H1 (cell line): ENCODE data around the gene OPN3. TPM values are rescaled to one million over a fixed set of nuclear protein-coding genes. Genes with fewer than 3 reads are reported as not detected.

Source experiments
- ASH2L ChIP-seq: fragments of 200-600, 300-600 bp; sonication (generic); IDR thresholded peaks from one replicate; pipeline ENCODE4 v1.7.1; 2017; ENCODE audit warnings: low read length
- BRCA1 ChIP-seq: IDR thresholded peaks from 2 replicates; pipeline ENCODE4 v1.6.1; 2012; ENCODE audit warnings: low read depth, low read length, improper control_type of control experiment
- CBX8 ChIP-seq: fragments of 300-800, 300-1000 bp; sonication (generic); IDR thresholded peaks from 2 replicates; pipeline ENCODE4 v1.7.1; 2016; ENCODE audit warnings: low read depth, low read length, borderline replicate concordance
- CHD2 ChIP-seq: IDR thresholded peaks from 2 replicates; pipeline ENCODE4 v1.6.1; 2012; ENCODE audit warnings: low read length, improper control_type of control experiment
- EP300 ChIP-seq, 2 experiments: IDR thresholded peaks; 1 replicate in 1 of 2; 2 replicates in 1 of 2; pipeline ENCODE4 v1.6.1; 2011 to 2012; ENCODE audit warnings: low read depth in 2 of 2, low read length in 2 of 2, mild to moderate bottlenecking in 2 of 2, borderline replicate concordance in 1 of 2, inconsistent platforms in 1 of 2, moderate library complexity in 1 of 2
- MAFK ChIP-seq: IDR thresholded peaks from 2 replicates; pipeline ENCODE4 v1.6.1; 2012; ENCODE audit warnings: low read depth, mild to moderate bottlenecking, improper control_type of control experiment, low read length
- RAD21 ChIP-seq, 2 experiments: IDR thresholded peaks in 1 of 2; conservative IDR thresholded peaks in 1 of 2; 2 replicates each; pipeline ENCODE4 v1.6.1; 2011; ENCODE audit warnings: low read depth in 2 of 2, low read length in 2 of 2, improper control_type of control experiment in 1 of 2, inconsistent platforms in 1 of 2, mild to moderate bottlenecking in 1 of 2, moderate library complexity in 1 of 2
- RNF2 ChIP-seq: fragments of 200-900, 300-1000 bp; sonication (generic); IDR thresholded peaks from 2 replicates; pipeline ENCODE4 v1.7.1; 2016; ENCODE audit warnings: borderline replicate concordance, low read depth, mild to moderate bottlenecking, antibody characterized with exemption, low read length; ENCODE audit not compliant: poor library complexity, severe bottlenecking; ENCODE audit errors: missing control alignments
- SIRT6 ChIP-seq: IDR thresholded peaks from one replicate; pipeline ENCODE4 v1.7.1; 2012; ENCODE audit warnings: low read length, inconsistent platforms
- SP1 ChIP-seq: IDR thresholded peaks from 2 replicates; pipeline ENCODE4 v1.6.1; 2011; ENCODE audit warnings: low read depth, low read length
- ZNF274 ChIP-seq: IDR thresholded peaks from 2 replicates; pipeline ENCODE4 v1.7.0; 2012; ENCODE audit warnings: low read length, borderline replicate concordance; ENCODE audit errors: extremely low read depth
- polyA plus RNA-seq, 7 experiments: library from polyadenylated mRNA; depleted of rRNA in 3 of 7; stranded (reverse) in 5 of 7; unstranded in 2 of 7; fragments of >200 nt in 5 of 7; fragments of 200-250 nt in 2 of 7; gene quantifications; 1 replicate in 5 of 7; 2 replicates in 1 of 7; 4 replicates in 1 of 7; pipeline versions ENCODE4 v1.2.1 to v1.2.3, GENCODE V29; 2011 to 2013; ENCODE audit warnings: missing spikeins in 2 of 7, mixed read lengths in 2 of 7
- total RNA-seq: library from RNA; stranded (reverse); fragmentation: NEBNext Ultra II Directional; extraction: Animal tissue kit (Norgen Biotek cat#: 25700); gene quantifications from 2 replicates; pipeline ENCODE4 v1.2.1, GENCODE V29; 2021
- TF ChIP-seq, protein P1 (sequence below): fragments of 300-600 bp; sonication (generic); IDR thresholded peaks from 2 replicates; pipeline ENCODE4 v1.7.1; 2012; ENCODE audit warnings: low read length, moderate library complexity, mild to moderate bottlenecking, inconsistent platforms; ENCODE audit not compliant: insufficient replicate concordance

OPN3 gene
- total and polyA plus RNA-seq, 2 of the 8 experiments (the other 6 are each of a cell fraction or from before 2014, with no cell fraction given) = 8.8 to 19.4 TPM

DNA sequence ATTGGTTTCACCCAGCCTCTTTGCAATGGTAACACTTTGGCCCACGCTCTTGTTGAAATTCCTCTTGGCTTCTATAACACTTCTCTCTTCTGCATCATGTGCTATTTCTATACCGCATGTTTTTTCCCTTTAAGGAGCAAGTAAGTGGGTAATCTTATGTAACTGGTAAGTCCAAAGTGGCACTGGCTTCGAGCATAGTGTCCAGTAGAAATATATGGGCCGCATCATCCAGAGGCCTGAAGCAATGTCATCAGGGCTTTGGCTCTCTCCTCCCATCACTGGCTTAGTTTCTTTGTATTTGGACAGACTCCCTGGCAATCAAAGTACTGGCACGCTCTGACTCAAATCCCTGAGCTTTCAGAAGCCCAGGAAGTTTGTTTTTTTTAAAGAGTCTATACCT, 17.5 kb downstream of the OPN3 start (continued):
- TF ChIP-seq, protein P1, sequence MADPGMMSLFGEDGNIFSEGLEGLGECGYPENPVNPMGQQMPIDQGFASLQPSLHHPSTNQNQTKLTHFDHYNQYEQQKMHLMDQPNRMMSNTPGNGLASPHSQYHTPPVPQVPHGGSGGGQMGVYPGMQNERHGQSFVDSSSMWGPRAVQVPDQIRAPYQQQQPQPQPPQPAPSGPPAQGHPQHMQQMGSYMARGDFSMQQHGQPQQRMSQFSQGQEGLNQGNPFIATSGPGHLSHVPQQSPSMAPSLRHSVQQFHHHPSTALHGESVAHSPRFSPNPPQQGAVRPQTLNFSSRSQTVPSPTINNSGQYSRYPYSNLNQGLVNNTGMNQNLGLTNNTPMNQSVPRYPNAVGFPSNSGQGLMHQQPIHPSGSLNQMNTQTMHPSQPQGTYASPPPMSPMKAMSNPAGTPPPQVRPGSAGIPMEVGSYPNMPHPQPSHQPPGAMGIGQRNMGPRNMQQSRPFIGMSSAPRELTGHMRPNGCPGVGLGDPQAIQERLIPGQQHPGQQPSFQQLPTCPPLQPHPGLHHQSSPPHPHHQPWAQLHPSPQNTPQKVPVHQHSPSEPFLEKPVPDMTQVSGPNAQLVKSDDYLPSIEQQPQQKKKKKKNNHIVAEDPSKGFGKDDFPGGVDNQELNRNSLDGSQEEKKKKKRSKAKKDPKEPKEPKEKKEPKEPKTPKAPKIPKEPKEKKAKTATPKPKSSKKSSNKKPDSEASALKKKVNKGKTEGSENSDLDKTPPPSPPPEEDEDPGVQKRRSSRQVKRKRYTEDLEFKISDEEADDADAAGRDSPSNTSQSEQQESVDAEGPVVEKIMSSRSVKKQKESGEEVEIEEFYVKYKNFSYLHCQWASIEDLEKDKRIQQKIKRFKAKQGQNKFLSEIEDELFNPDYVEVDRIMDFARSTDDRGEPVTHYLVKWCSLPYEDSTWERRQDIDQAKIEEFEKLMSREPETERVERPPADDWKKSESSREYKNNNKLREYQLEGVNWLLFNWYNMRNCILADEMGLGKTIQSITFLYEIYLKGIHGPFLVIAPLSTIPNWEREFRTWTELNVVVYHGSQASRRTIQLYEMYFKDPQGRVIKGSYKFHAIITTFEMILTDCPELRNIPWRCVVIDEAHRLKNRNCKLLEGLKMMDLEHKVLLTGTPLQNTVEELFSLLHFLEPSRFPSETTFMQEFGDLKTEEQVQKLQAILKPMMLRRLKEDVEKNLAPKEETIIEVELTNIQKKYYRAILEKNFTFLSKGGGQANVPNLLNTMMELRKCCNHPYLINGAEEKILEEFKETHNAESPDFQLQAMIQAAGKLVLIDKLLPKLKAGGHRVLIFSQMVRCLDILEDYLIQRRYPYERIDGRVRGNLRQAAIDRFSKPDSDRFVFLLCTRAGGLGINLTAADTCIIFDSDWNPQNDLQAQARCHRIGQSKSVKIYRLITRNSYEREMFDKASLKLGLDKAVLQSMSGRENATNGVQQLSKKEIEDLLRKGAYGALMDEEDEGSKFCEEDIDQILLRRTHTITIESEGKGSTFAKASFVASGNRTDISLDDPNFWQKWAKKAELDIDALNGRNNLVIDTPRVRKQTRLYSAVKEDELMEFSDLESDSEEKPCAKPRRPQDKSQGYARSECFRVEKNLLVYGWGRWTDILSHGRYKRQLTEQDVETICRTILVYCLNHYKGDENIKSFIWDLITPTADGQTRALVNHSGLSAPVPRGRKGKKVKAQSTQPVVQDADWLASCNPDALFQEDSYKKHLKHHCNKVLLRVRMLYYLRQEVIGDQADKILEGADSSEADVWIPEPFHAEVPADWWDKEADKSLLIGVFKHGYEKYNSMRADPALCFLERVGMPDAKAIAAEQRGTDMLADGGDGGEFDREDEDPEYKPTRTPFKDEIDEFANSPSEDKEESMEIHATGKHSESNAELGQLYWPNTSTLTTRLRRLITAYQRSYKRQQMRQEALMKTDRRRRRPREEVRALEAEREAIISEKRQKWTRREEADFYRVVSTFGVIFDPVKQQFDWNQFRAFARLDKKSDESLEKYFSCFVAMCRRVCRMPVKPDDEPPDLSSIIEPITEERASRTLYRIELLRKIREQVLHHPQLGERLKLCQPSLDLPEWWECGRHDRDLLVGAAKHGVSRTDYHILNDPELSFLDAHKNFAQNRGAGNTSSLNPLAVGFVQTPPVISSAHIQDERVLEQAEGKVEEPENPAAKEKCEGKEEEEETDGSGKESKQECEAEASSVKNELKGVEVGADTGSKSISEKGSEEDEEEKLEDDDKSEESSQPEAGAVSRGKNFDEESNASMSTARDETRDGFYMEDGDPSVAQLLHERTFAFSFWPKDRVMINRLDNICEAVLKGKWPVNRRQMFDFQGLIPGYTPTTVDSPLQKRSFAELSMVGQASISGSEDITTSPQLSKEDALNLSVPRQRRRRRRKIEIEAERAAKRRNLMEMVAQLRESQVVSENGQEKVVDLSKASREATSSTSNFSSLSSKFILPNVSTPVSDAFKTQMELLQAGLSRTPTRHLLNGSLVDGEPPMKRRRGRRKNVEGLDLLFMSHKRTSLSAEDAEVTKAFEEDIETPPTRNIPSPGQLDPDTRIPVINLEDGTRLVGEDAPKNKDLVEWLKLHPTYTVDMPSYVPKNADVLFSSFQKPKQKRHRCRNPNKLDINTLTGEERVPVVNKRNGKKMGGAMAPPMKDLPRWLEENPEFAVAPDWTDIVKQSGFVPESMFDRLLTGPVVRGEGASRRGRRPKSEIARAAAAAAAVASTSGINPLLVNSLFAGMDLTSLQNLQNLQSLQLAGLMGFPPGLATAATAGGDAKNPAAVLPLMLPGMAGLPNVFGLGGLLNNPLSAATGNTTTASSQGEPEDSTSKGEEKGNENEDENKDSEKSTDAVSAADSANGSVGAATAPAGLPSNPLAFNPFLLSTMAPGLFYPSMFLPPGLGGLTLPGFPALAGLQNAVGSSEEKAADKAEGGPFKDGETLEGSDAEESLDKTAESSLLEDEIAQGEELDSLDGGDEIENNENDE = no peak
- TF ChIP-seq SIRT6 (no peak), MAFK (no peak), EP300 (IDR thresholded peaks at IDR 0.05; ENCODE audit: borderline replicate concordance in 1 of 2, low read depth in 2 of 2, low read length in 2 of 2) (no peak), RNF2 (no peak), CBX8 (no peak), ZNF274 (no peak), ASH2L (no peak), RAD21 (IDR thresholded peaks at IDR 0.05 in 1 of 2, conservative IDR thresholded peaks at IDR 0.05 in 1 of 2; ENCODE audit: low read depth in 2 of 2, low read length in 2 of 2) (no peak), BRCA1 (no peak), CHD2 (no peak), SP1 (no peak)
